ENCODE results near the gene CLDN34. TPM values are rescaled to one million over a fixed set of nuclear protein-coding genes. Genes with fewer than 3 reads are reported as not detected.

Gene CLDN34
- total and polyA plus RNA-seq, 2 of the 13 experiments (the other 11 are each of a cell fraction or from before 2014, with no cell fraction given), result not detected

DNA sequence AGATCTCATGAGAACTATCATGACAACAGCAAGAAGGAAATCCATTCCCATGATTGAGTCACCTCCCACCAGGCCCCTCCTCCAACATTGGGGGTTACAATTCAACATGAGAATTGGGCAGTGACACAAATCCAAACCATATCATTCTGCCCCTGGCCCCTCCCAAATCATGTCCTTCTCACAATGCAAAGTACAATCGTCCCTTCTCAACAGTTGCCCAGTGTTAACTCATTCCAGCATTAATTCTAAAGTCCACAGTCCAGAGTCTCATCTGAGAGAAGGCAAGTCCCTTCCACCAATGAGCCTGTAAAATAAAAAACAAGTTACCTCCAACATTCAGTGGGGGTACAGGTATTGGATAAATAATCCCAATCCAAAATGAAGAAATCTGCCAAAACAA is 14.9 kb upstream of the CLDN34 start:
- no TSS peak for BruUV-seq (replicated peaks)
- H2AFZ ChIP-seq (ENCODE audit: low read length), result no peak overlapping the region

More for the DNA sequence above, 14.9 kb upstream of the CLDN34 start:
- H3K9ac ChIP-seq (ENCODE audit: insufficient read depth, low read depth, low read length), result no peak overlapping the region
- no peaks in the 10 kb centered on the region for H3K79me2 ChIP-seq (ENCODE audit: insufficient read depth, low read length)
- no peaks in the 10 kb centered on the region; the same call in 1 of the 2 replicates for H3K9me3 ChIP-seq (ENCODE audit: low read length)
- in situ Hi-C loops (cut with HindIII; ENCODE audit: extremely low pct_ligation_motif_present, low pct_unique_long_range_greater_than_20kb) (no loop called here), intact Hi-C loops (cut with micrococcal nuclease; ENCODE audit: unreplicated experiment) (no loop called here)
- no peak overlapping the region for H3K27ac ChIP-seq (ENCODE audit: extremely low read length, insufficient read depth, low read length)
- DNase-seq (ENCODE audit: low spot score), result peak; percentile 31
- peak; percentile 52 for FAIRE-seq
- no peaks in the 10 kb centered on the region for H3K27me3 ChIP-seq (ENCODE audit: control insufficient read depth in 1 of 2, insufficient read depth in 2 of 2, low read length in 2 of 2)
- 25% methylated on average over 1 of the region's 1 CpG for WGBS (ENCODE audit: low lambda C conversion rate)
- ATAC-seq, result peak; percentile 46; the same call in 1 of the 3 replicates
- H3K36me3 ChIP-seq (replicated peaks in 1 of 2; ENCODE audit: control insufficient read depth in 1 of 2, insufficient read depth in 2 of 2, low read length in 2 of 2), result no peaks in the 10 kb centered on the region
- TF ChIP-seq ZNF180 (CRISPR knock-in tag; IDR thresholded peaks at IDR 0.05; ENCODE audit: borderline replicate concordance, low read depth), result no peak
- no peak for TF ChIP-seq ELF1 (CRISPR knock-in tag; IDR thresholded peaks at IDR 0.05)
- peak; percentile 72 for TF ChIP-seq HNF4A (CRISPR knock-in tag; IDR thresholded peaks at IDR 0.05)
- 0 out of 2 replicates have a peak, but pooled peaks have one; percentile 16 for TF ChIP-seq PAXIP1 (CRISPR knock-in tag; conservative IDR thresholded peaks at IDR 0.05)
- peak; percentile 38; the same call in 1 of the 2 replicates for TF ChIP-seq NCOR1 (IDR thresholded peaks at IDR 0.05; ENCODE audit: borderline replicate concordance, low read length)
- H3K4me3 ChIP-seq (replicated peaks in 1 of 3; ENCODE audit: insufficient read depth in 1 of 3, low read depth in 2 of 3, low read length in 3 of 3), result no peak overlapping the region
- no peak overlapping the region for H3K4me2 ChIP-seq (ENCODE audit: low read depth, low read length)
- POLR2A ChIA-PET, result no interaction called here
- H3K4me1 ChIP-seq (ENCODE audit: insufficient read depth, low read length), result peaks cover 10% of the 10 kb centered on the region
- CTCF ChIA-PET (ENCODE audit: low intra/inter-chr PET ratio, low total read pairs), result no interaction called here
- H4K20me1 ChIP-seq (ENCODE audit: insufficient read depth, low read length), result no peaks in the 10 kb centered on the region
